Calu3 (cell line): ENCODE measurements around the gene SERTM2. TPM values are rescaled to one million over a fixed set of nuclear protein-coding genes. Genes with fewer than 3 reads are reported as not detected.

ENCODE experiments used
- BruUV-seq: library from RNA; stranded (reverse); fragments of 400-500 nt; replicated peaks from 2 replicates; lab custom pipeline; 2021; lab: Mats Ljungman, UMichigan
- CTCF ChIA-PET: fragments of 300-600 bp; sonication (Branson Sonifier 250); formaldehyde crosslinking; loops from one replicate; lab custom pipeline; 2022; ENCODE audit warnings: antibody characterized with exemption; lab: Charles Lee
- DNase-seq: peaks from one replicate; pipeline ENCODE4 v3.0.0; 2022
- H3K27ac Mint-ChIP-seq: one replicate; pipeline ENCODE4 v1.8.0; 2022; ENCODE audit warnings: mixed read lengths; ENCODE audit not compliant: unreplicated experiment
- H3K27me3 Mint-ChIP-seq: one replicate; pipeline ENCODE4 v1.8.0; 2022; ENCODE audit warnings: mixed read lengths; ENCODE audit not compliant: unreplicated experiment
- H3K36me3 Mint-ChIP-seq: one replicate; pipeline ENCODE4 v1.8.0; 2022; ENCODE audit warnings: mild to moderate bottlenecking, moderate library complexity, mixed read lengths; ENCODE audit not compliant: insufficient read depth, unreplicated experiment
- H3K4me1 Mint-ChIP-seq: one replicate; pipeline ENCODE4 v1.8.0; 2022; ENCODE audit warnings: mild to moderate bottlenecking, low read depth, mixed read lengths; ENCODE audit not compliant: unreplicated experiment
- H3K4me3 Mint-ChIP-seq: one replicate; pipeline ENCODE4 v1.8.0; 2022; ENCODE audit warnings: mild to moderate bottlenecking, low read depth, moderate library complexity, mixed read lengths; ENCODE audit not compliant: unreplicated experiment
- H3K9me3 Mint-ChIP-seq: one replicate; pipeline ENCODE4 v1.8.0; 2022; ENCODE audit warnings: low read depth, mixed read lengths; ENCODE audit not compliant: unreplicated experiment
- intact Hi-C: fragments of 100-400 bp; cut with micrococcal nuclease; formaldehyde crosslinking; loops from one replicate; pipeline ENCODE4 v1.10.0; 2022; ENCODE audit not compliant: unreplicated experiment
- total RNA-seq: library from RNA; stranded (reverse); gene quantifications from 2 replicates; pipeline ENCODE4 v1.2.3, GENCODE V29; 2022
- TF ChIP-seq, protein P1 (sequence below): fragments of 200-600 bp; IDR thresholded peaks from one replicate; pipeline ENCODE4 v1.8.0; 2022; ENCODE audit warnings: antibody characterized with exemption; ENCODE audit not compliant: unreplicated experiment

The SERTM2 gene
- total RNA-seq, 1 experiment from 2014 or later = not detected

DNA sequence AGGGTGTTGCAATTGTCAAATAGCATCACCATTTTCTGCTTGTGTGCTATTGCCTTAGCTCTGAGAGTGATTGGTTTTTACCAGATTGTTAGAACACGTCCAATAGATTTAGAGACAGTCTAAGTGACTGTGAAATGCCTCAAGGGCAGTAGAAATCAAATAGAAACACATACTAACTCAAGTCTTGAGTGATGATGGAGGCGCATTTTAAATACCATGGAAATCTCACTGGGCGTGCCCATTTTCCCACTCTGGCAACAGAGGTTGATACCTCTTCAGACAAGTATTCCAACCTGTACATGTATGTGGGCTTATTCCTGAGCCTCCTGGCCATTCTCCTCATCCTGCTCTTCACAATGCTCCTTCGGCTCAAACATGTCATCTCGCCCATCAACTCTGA is 7.2 kb downstream of the SERTM2 start:
- no peak for DNase-seq
- BruUV-seq = no TSS peak
- Mint-ChIP-seq H3K9me3 (no peaks in the 10 kb centered on the region), H3K4me3 (no peak overlapping the region), H3K4me1 (no peaks in the 10 kb centered on the region), H3K27me3 (no peaks in the 10 kb centered on the region), H3K36me3 (no peaks in the 10 kb centered on the region), H3K27ac (no peak overlapping the region)
- CTCF ChIA-PET = no interaction called here
- intact Hi-C loops = no loop called here
- TF ChIP-seq, protein P1, sequence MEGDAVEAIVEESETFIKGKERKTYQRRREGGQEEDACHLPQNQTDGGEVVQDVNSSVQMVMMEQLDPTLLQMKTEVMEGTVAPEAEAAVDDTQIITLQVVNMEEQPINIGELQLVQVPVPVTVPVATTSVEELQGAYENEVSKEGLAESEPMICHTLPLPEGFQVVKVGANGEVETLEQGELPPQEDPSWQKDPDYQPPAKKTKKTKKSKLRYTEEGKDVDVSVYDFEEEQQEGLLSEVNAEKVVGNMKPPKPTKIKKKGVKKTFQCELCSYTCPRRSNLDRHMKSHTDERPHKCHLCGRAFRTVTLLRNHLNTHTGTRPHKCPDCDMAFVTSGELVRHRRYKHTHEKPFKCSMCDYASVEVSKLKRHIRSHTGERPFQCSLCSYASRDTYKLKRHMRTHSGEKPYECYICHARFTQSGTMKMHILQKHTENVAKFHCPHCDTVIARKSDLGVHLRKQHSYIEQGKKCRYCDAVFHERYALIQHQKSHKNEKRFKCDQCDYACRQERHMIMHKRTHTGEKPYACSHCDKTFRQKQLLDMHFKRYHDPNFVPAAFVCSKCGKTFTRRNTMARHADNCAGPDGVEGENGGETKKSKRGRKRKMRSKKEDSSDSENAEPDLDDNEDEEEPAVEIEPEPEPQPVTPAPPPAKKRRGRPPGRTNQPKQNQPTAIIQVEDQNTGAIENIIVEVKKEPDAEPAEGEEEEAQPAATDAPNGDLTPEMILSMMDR = no peak

DNA sequence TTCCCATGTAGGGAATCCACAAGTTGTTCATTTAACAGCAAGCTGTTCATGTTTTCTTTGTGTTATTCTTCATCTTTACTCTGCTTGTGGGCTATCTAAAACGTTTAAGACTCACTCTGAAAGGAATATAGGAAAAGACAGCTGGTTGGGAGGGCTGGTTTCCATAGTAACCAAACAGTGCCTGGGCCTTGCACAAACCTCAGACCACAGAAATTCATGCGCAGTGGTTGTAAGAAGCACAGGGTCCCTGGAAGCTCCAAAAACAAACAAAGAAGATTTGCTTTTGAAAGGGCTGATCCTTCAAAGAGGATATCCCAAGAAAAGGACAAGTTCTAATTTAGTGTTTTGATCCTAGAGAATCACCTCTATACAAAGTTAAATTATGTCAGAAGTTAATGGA is 7.8 kb downstream of the SERTM2 start:
- CTCF ChIA-PET = no interaction called here
- no TSS peak for BruUV-seq
- H3K4me3 Mint-ChIP-seq = no peak overlapping the region
- no peak for DNase-seq
- TF ChIP-seq, protein P1 = no peak
- H3K27me3 Mint-ChIP-seq = no peaks in the 10 kb centered on the region
- H3K4me1 Mint-ChIP-seq = no peaks in the 10 kb centered on the region
- no peak overlapping the region for H3K27ac Mint-ChIP-seq
- H3K36me3 Mint-ChIP-seq = no peaks in the 10 kb centered on the region
- intact Hi-C loops = no loop called here
- H3K9me3 Mint-ChIP-seq = no peaks in the 10 kb centered on the region

DNA sequence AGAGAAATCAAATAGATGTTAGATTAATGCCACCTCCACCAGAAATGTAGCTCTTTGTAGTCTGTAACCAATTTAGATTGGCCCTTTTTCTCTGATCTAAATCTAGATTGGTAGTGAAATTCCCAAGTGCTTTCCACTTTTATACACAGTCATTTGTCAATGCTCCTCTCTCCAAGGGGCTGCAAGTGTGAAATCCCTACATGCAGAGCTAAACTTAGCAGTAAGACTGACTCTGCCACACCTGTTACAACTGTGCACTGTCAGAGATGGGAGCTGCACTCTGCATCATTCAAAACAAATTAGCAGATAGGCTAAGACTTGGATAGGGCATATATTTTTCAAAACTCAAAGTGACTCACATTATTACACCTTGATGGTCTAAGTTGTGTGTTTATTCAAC is 9.1 kb downstream of the SERTM2 start:
- CTCF ChIA-PET = no interaction called here
- Mint-ChIP-seq H3K9me3 (peaks cover 9% of the 10 kb centered on the region), H3K4me1 (no peaks in the 10 kb centered on the region), H3K4me3 (no peak overlapping the region), H3K27me3 (no peaks in the 10 kb centered on the region), H3K36me3 (no peaks in the 10 kb centered on the region), H3K27ac (no peak overlapping the region)
- intact Hi-C loops = no loop called here
- no peak for DNase-seq
- TF ChIP-seq, protein P1 = no peak
- BruUV-seq = no TSS peak

DNA sequence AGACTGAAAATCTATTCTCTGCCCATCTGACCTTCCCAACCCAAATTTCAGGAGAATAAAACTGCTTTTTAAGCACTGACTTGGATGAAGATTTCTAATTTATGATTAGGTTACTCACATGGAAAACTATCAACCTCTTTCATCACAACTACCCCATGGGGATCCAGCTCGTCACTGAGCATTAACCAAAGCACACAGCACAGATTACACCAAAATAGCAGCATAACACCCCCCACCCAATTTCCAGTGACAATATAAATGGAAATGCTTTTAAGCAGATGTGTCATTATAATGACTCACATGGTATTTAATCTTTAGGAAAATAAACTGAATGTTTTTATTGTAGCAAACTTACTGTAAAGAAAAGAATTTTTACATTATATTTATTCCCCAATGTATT is 9.7 kb downstream of the SERTM2 start:
- BruUV-seq = no TSS peak
- TF ChIP-seq, protein P1 = no peak
- CTCF ChIA-PET = no interaction called here
- DNase-seq = no peak
- intact Hi-C loops = no loop called here
- no peaks in the 10 kb centered on the region for H3K27me3 Mint-ChIP-seq
- H3K27ac Mint-ChIP-seq = no peak overlapping the region
- H3K4me3 Mint-ChIP-seq = no peak overlapping the region
- H3K9me3 Mint-ChIP-seq = peaks cover 9% of the 10 kb centered on the region
- H3K4me1 Mint-ChIP-seq = no peaks in the 10 kb centered on the region
- no peaks in the 10 kb centered on the region for H3K36me3 Mint-ChIP-seq
